ENCODE measurements around the gene PPM1B.
A peak's percentile ranks its signal among the peaks of the same experiment; 100 is the strongest.

PPM1B gene

GRCh38 chr2:44167908-44168680 lies 581 bp upstream of the PPM1B start:
- Histone ChIP-seq H3K4me2 (ENCODE audit: insufficient read depth, low read length) (peak overlapping the region; percentile 62), H4K20me1 (ENCODE audit: insufficient read depth, low read length) (peaks cover 33% of the 10 kb centered on the region), H3K27me3 (ENCODE audit: insufficient read depth, low read length, poor library complexity) (no peaks in the 10 kb centered on the region), H3K4me1 (ENCODE audit: insufficient read depth, low read length) (peaks cover 40% of the 10 kb centered on the region), H3K9ac (ENCODE audit: low read depth, low read length) (peak overlapping the region; percentile 61), H3K9me3 (ENCODE audit: insufficient read depth, low read length, severe bottlenecking) (peaks cover 6% of the 10 kb centered on the region), H3K36me3 (ENCODE audit: insufficient read depth, low read length) (peaks cover 5% of the 10 kb centered on the region; the same call in 1 of the 2 replicates), H3K27ac (ENCODE audit: low read length) (peak overlapping the region; percentile 98), H3K4me3 (ENCODE audit: low read depth in 1 of 2, low read length in 2 of 2) (peak overlapping the region; percentile 22 to 63; a peak in 3 of 4 replicates), H2AFZ (ENCODE audit: low read depth, low read length) (peak overlapping the region; percentile 84), H3K79me2 (ENCODE audit: insufficient read depth, low read length) (peaks cover 44% of the 10 kb centered on the region)
- TF ChIP-seq CTCF (IDR thresholded peaks at IDR 0.05; ENCODE audit: borderline replicate concordance, extremely low read depth, low read length, poor library complexity, severe bottlenecking) (no peak), EZH2 (IDR thresholded peaks at IDR 0.05; ENCODE audit: borderline replicate concordance, low read depth, low read length, severe bottlenecking) (no peak)
- DNase-seq (peak; percentile 100), ATAC-seq (ENCODE audit: insufficient read depth, low read depth) (peak; percentile 85)

- peaks cover 35% of the 10 kb centered on the region for H4K20me1 ChIP-seq (ENCODE audit: insufficient read depth, low read length)
- peaks cover 56% of the 10 kb centered on the region for H3K79me2 ChIP-seq (ENCODE audit: insufficient read depth, low read length)
- peak overlapping the region; percentile 87 for H3K4me2 ChIP-seq (ENCODE audit: insufficient read depth, low read length)
- H3K27me3 ChIP-seq (ENCODE audit: insufficient read depth, low read length, poor library complexity), result no peaks in the 10 kb centered on the region
- H3K4me3 ChIP-seq (ENCODE audit: low read depth in 1 of 2, low read length in 2 of 2), result peak overlapping the region; percentile 51 to 94
- DNase-seq (peak; percentile 58), ATAC-seq (ENCODE audit: insufficient read depth, low read depth) (peak; percentile 17)
- H3K4me1 ChIP-seq (ENCODE audit: insufficient read depth, low read length), result peaks cover 40% of the 10 kb centered on the region
- TF ChIP-seq CTCF (IDR thresholded peaks at IDR 0.05; ENCODE audit: borderline replicate concordance, extremely low read depth, low read length, poor library complexity, severe bottlenecking) (no peak), EZH2 (IDR thresholded peaks at IDR 0.05; ENCODE audit: borderline replicate concordance, low read depth, low read length, severe bottlenecking) (no peak)
- H2AFZ ChIP-seq (ENCODE audit: low read depth, low read length), result peak overlapping the region; percentile 85
- peaks cover 6% of the 10 kb centered on the region for H3K9me3 ChIP-seq (ENCODE audit: insufficient read depth, low read length, severe bottlenecking)
- H3K36me3 ChIP-seq (ENCODE audit: insufficient read depth, low read length), result peaks cover 8% of the 10 kb centered on the region; the same call in 1 of the 2 replicates
- H3K9ac ChIP-seq (ENCODE audit: low read depth, low read length), result peak overlapping the region; percentile 91
- peak overlapping the region; percentile 90 for H3K27ac ChIP-seq (ENCODE audit: low read length)
These were observed 652 bp downstream of the PPM1B start for GRCh38 chr2:44169155-44169898.

GRCh38 chr2:44170311-44170717 lies 1.6 kb downstream of the PPM1B start:
- DNase-seq, result no peak
- Histone ChIP-seq H3K27me3 (ENCODE audit: insufficient read depth, low read length, poor library complexity) (no peaks in the 10 kb centered on the region), H3K9ac (ENCODE audit: low read depth, low read length) (peak overlapping the region; percentile 91), H3K36me3 (ENCODE audit: insufficient read depth, low read length) (peaks cover 9% of the 10 kb centered on the region; the same call in 1 of the 2 replicates), H4K20me1 (ENCODE audit: insufficient read depth, low read length) (peaks cover 45% of the 10 kb centered on the region), H3K9me3 (ENCODE audit: insufficient read depth, low read length, severe bottlenecking) (no peaks in the 10 kb centered on the region), H3K27ac (ENCODE audit: low read length) (peak overlapping the region; percentile 90), H3K4me3 (ENCODE audit: low read depth in 1 of 2, low read length in 2 of 2) (peak overlapping the region; percentile 51 to 94), H2AFZ (ENCODE audit: low read depth, low read length) (no peak overlapping the region), H3K4me2 (ENCODE audit: insufficient read depth, low read length) (peak overlapping the region; percentile 87), H3K79me2 (ENCODE audit: insufficient read depth, low read length) (peaks cover 66% of the 10 kb centered on the region), H3K4me1 (ENCODE audit: insufficient read depth, low read length) (peaks cover 46% of the 10 kb centered on the region)
- TF ChIP-seq CTCF (IDR thresholded peaks at IDR 0.05; ENCODE audit: borderline replicate concordance, extremely low read depth, low read length, poor library complexity, severe bottlenecking), result no peak
- no peak for TF ChIP-seq EZH2 (IDR thresholded peaks at IDR 0.05; ENCODE audit: borderline replicate concordance, low read depth, low read length, severe bottlenecking)
- ATAC-seq (ENCODE audit: insufficient read depth, low read depth), result no peak

Data from DND-41 (cell line).